Left ventricle myocardium inferior (tissue), 1 donor: ENCODE results near the gene SETD5. TPM values are rescaled to one million over a fixed set of nuclear protein-coding genes. Genes with fewer than 3 reads are reported as not detected.

ENCODE experiments used
- DNase-seq: peaks from one replicate; pipeline ENCODE4 v3.0.0-alpha.2; 2020
- H3K27ac ChIP-seq: fragments of 200-600 bp; replicated peaks from 2 replicates; pipeline ENCODE4 v1.8.0; 2021
- H3K27me3 ChIP-seq: fragments of 200-600 bp; 2 replicates; pipeline ENCODE4 v1.8.0; 2021; ENCODE audit warnings: low read depth
- H3K36me3 ChIP-seq: fragments of 200-600 bp; 2 replicates; pipeline ENCODE4 v1.8.0; 2021
- H3K4me1 ChIP-seq: fragments of 200-600 bp; 2 replicates; pipeline ENCODE4 v1.8.0; 2021
- H3K4me3 ChIP-seq: fragments of 200-600 bp; 2 replicates; pipeline ENCODE4 v1.8.0; 2021; ENCODE audit warnings: mild to moderate bottlenecking, moderate library complexity
- H3K9me3 ChIP-seq: fragments of 200-600 bp; replicated peaks from 2 replicates; pipeline ENCODE4 v1.8.0; 2021
- CTCF ChIP-seq: fragments of 200-600 bp; IDR thresholded peaks from 2 replicates; pipeline ENCODE4 v1.8.0; 2021; ENCODE audit warnings: antibody characterized with exemption, mild to moderate bottlenecking, borderline replicate concordance
- intact Hi-C: fragments of 100-400 bp; cut with micrococcal nuclease; formaldehyde crosslinking; loops from one replicate; pipeline ENCODE4 v1.11.0; 2022
- total RNA-seq: library from RNA; stranded (reverse); fragmentation: NEBNext Ultra II Directional; extraction: Animal tissue kit (Norgen Biotek cat#: 25700); gene quantifications from one replicate; pipeline ENCODE4 v1.2.1, GENCODE V29; 2021
- donor health status: DM: no; HTN: yes; CAD: no; lungs with severe emphysema.

The SETD5 gene
- total RNA-seq, 1 donor from 2014 or later: 49.9 TPM

- TF ChIP-seq CTCF: no peak
- Histone ChIP-seq H3K4me1 (peaks cover 12% of the 10 kb centered on the region), H3K27ac (no peak overlapping the region), H3K27me3 (no peaks in the 10 kb centered on the region), H3K9me3 (no peaks in the 10 kb centered on the region), H3K36me3 (peaks cover 86% of the 10 kb centered on the region), H3K4me3 (no peak overlapping the region)
- no peak for DNase-seq
- intact Hi-C loops: no loop called here
Observed at GRCh38 chr3:9377981-9378380, 19.4 kb upstream of the SETD5 start.

- Histone ChIP-seq H3K9me3 (no peaks in the 10 kb centered on the region), H3K4me3 (no peak overlapping the region), H3K4me1 (peaks cover 12% of the 10 kb centered on the region), H3K36me3 (peaks cover 86% of the 10 kb centered on the region), H3K27ac (peak overlapping the region; percentile 21), H3K27me3 (no peaks in the 10 kb centered on the region)
- DNase-seq: no peak
- TF ChIP-seq CTCF: no peak
- intact Hi-C loops: no loop called here
Observed at GRCh38 chr3:9379327-9379726, 18.1 kb upstream of the SETD5 start.

GRCh38 chr3:9380014-9380413 lies 17.4 kb upstream of the SETD5 start:
- DNase-seq: no peak
- Histone ChIP-seq H3K36me3 (peaks cover 86% of the 10 kb centered on the region), H3K4me1 (peaks cover 12% of the 10 kb centered on the region), H3K27me3 (no peaks in the 10 kb centered on the region), H3K9me3 (no peaks in the 10 kb centered on the region), H3K27ac (peak overlapping the region; percentile 21), H3K4me3 (no peak overlapping the region)
- intact Hi-C loops: no loop called here
- no peak for TF ChIP-seq CTCF

GRCh38 chr3:9384141-9384828 lies 13.1 kb upstream of the SETD5 start:
- Histone ChIP-seq H3K27ac (no peak overlapping the region), H3K4me3 (no peak overlapping the region), H3K36me3 (peaks cover 86% of the 10 kb centered on the region), H3K27me3 (no peaks in the 10 kb centered on the region), H3K4me1 (peaks cover 13% of the 10 kb centered on the region), H3K9me3 (no peaks in the 10 kb centered on the region)
- intact Hi-C loops: no loop called here
- DNase-seq: no peak
- TF ChIP-seq CTCF: no peak

- Histone ChIP-seq H3K4me3 (no peak overlapping the region), H3K4me1 (peaks cover 10% of the 10 kb centered on the region), H3K27ac (no peak overlapping the region), H3K27me3 (no peaks in the 10 kb centered on the region), H3K9me3 (no peaks in the 10 kb centered on the region), H3K36me3 (peaks cover 89% of the 10 kb centered on the region)
- intact Hi-C loops: no loop called here
- no peak for DNase-seq
- no peak for TF ChIP-seq CTCF
Observed at GRCh38 chr3:9385187-9386077, 12.0 kb upstream of the SETD5 start.
